Measurements from ENCODE around the gene VMO1.

DNA sequence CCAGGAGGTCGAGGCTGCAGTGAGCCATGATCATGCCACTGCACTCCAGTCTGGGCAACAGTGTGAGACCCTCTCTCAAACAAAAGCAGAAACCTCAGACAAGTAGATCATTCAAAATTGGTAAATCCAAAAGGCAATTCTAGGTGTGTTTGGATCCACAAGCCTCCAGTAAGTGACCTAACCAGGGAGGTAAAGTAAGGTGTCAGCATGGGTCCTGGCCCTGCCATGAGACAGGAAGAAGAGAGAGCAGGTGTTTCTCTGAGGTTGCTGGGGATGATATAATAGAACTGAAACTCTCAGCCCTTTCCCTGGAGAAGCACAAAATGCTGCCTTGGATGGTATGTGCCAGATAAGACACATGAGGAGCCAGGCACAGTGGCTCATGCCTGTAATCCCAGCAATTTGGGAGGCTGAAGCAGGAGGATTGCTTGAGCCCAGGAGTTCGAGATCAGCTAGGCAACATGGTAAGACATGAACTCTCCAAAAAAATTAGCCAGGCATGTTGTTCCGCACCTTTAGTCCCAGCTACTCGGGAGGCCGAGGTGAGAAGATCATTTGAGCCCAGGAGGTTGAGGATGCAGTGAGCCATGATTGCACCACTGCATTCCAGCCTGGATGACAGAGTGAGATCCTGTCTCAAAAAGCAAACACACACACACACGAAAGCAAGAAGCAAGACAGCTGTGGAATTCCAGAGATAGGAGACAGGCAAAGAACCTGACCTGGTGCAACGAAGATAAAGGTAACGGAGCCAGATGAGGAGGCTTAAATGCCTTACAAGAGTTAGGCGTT lies 8.0 kb downstream of the VMO1 start:
- TF ChIP-seq, protein P1, sequence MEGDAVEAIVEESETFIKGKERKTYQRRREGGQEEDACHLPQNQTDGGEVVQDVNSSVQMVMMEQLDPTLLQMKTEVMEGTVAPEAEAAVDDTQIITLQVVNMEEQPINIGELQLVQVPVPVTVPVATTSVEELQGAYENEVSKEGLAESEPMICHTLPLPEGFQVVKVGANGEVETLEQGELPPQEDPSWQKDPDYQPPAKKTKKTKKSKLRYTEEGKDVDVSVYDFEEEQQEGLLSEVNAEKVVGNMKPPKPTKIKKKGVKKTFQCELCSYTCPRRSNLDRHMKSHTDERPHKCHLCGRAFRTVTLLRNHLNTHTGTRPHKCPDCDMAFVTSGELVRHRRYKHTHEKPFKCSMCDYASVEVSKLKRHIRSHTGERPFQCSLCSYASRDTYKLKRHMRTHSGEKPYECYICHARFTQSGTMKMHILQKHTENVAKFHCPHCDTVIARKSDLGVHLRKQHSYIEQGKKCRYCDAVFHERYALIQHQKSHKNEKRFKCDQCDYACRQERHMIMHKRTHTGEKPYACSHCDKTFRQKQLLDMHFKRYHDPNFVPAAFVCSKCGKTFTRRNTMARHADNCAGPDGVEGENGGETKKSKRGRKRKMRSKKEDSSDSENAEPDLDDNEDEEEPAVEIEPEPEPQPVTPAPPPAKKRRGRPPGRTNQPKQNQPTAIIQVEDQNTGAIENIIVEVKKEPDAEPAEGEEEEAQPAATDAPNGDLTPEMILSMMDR (IDR thresholded peaks at IDR 0.05; ENCODE audit: low read length), result no peak
- no peak for TF ChIP-seq EZH2 (IDR thresholded peaks at IDR 0.05; ENCODE audit: borderline replicate concordance, low read length)

All from OCI-LY1 (cell line).